IMR-90 (cell line): ENCODE data around the gene PGA3. TPM values are rescaled to one million over a fixed set of nuclear protein-coding genes. Genes with fewer than 3 reads are reported as not detected.

Source experiments
- ATAC-seq: fragments of 200-7000 bp; cut with Tn5 transposase; 2 replicates; pipeline ENCODE4 v1.9.1; 2020; ENCODE audit warnings: low read depth, mild to moderate bottlenecking, moderate library complexity
- BruUV-seq: library from RNA; stranded (reverse); fragments of 400-500 nt; replicated peaks from 2 replicates; lab custom pipeline; 2021; lab: Mats Ljungman, UMichigan
- CTCF ChIA-PET: fragments of 300-600 bp; formaldehyde crosslinking; extraction: SDS; loops from one replicate; lab custom pipeline; 2021; ENCODE audit warnings: antibody characterized with exemption; lab: Yijun Ruan, JAX
- POLR2A ChIA-PET: fragments of 300-600 bp; sonication (Branson Sonifier 250); formaldehyde crosslinking; loops from one replicate; lab custom pipeline; 2022; ENCODE audit warnings: antibody characterized with exemption; ENCODE audit not compliant: unreplicated experiment; lab: Charles Lee
- DNase-seq: peaks from one replicate; pipeline ENCODE4 v3.0.0; 2013
- H2AFZ ChIP-seq: replicated peaks from 2 replicates; pipeline ENCODE3; 2013; ENCODE audit warnings: low read length, mild to moderate bottlenecking; ENCODE audit not compliant: poor library complexity
- H2AK5ac ChIP-seq: 2 replicates; pipeline ENCODE4 v1.6.1; 2013; ENCODE audit warnings: low read depth, low read length, inconsistent platforms
- H2AK9ac ChIP-seq: replicated peaks from 2 replicates; pipeline ENCODE3; 2013; ENCODE audit warnings: mild to moderate bottlenecking, low read depth, low read length, moderate library complexity; ENCODE audit not compliant: poor library complexity
- H2BK120ac ChIP-seq: 2 replicates; pipeline ENCODE4 v1.6.1; 2013; ENCODE audit warnings: low read depth, low read length, inconsistent platforms
- H2BK15ac ChIP-seq: 3 replicates; pipeline ENCODE4 v1.6.1; 2013; ENCODE audit warnings: low read depth, low read length, inconsistent platforms
- H2BK20ac ChIP-seq: 2 replicates; pipeline ENCODE4 v1.6.1; 2013; ENCODE audit warnings: low read depth, mild to moderate bottlenecking, inconsistent platforms, low read length, moderate library complexity
- H2BK5ac ChIP-seq: 2 replicates; pipeline ENCODE4 v1.6.1; 2013; ENCODE audit warnings: mild to moderate bottlenecking, low read depth, low read length, inconsistent platforms; ENCODE audit not compliant: poor library complexity, severe bottlenecking
- H3K14ac ChIP-seq: replicated peaks from 2 replicates; pipeline ENCODE4 v1.6.1; 2013; ENCODE audit warnings: low read depth, low read length, inconsistent platforms
- H3K18ac ChIP-seq: 2 replicates; pipeline ENCODE4 v1.6.1; 2013; ENCODE audit warnings: low read depth, low read length, control low read depth
- H3K23ac ChIP-seq: 2 replicates; pipeline ENCODE4 v1.6.1; 2013; ENCODE audit warnings: low read depth, low read length, inconsistent platforms
- H3K27ac ChIP-seq: 2 replicates; pipeline ENCODE4 v1.5.1; 2013; ENCODE audit warnings: mild to moderate bottlenecking, control low read depth, low read length; ENCODE audit not compliant: insufficient read depth
- H3K27me3 ChIP-seq: 2 replicates; pipeline ENCODE4 v1.6.1; 2013; ENCODE audit warnings: low read length; ENCODE audit not compliant: control insufficient read depth, insufficient read depth
- H3K36me3 ChIP-seq: 2 replicates; pipeline ENCODE4 v1.6.1; 2013; ENCODE audit warnings: low read length, mixed read lengths; ENCODE audit not compliant: control insufficient read depth, insufficient read depth
- H3K4ac ChIP-seq: 2 replicates; pipeline ENCODE4 v1.6.1; 2013; ENCODE audit warnings: low read depth, low read length, inconsistent platforms
- H3K4me1 ChIP-seq: 2 replicates; pipeline ENCODE4 v1.6.1; 2013; ENCODE audit warnings: low read length, mixed read lengths; ENCODE audit not compliant: control insufficient read depth, insufficient read depth
- H3K4me2 ChIP-seq: 2 replicates; pipeline ENCODE4 v1.6.1; 2013; ENCODE audit warnings: low read depth, mild to moderate bottlenecking, control low read depth, low read length, moderate library complexity
- H3K4me3 ChIP-seq: 2 replicates; pipeline ENCODE4 v1.5.1; 2013; ENCODE audit warnings: low read depth, mild to moderate bottlenecking, control low read depth, low read length, moderate library complexity; ENCODE audit not compliant: insufficient read depth
- H3K56ac ChIP-seq: 2 replicates; pipeline ENCODE4 v1.6.1; 2013; ENCODE audit warnings: low read length, inconsistent platforms; ENCODE audit not compliant: insufficient read depth; ENCODE audit errors: extremely low read depth
- H3K79me1 ChIP-seq, 2 experiments: 2 replicates each; pipeline ENCODE4 v1.6.1; 2013; ENCODE audit warnings: low read length in 2 of 2, inconsistent platforms in 1 of 2, low read depth in 1 of 2
- H3K9ac ChIP-seq: 2 replicates; pipeline ENCODE4 v1.6.1; 2013; ENCODE audit warnings: low read depth, low read length, control low read depth
- H3K9me1 ChIP-seq: 2 replicates; pipeline ENCODE4 v1.6.1; 2013; ENCODE audit warnings: low read length, inconsistent platforms; ENCODE audit not compliant: insufficient read depth
- H3K9me3 ChIP-seq: 2 replicates; pipeline ENCODE4 v1.6.1; 2013; ENCODE audit warnings: low read length; ENCODE audit not compliant: control insufficient read depth, insufficient read depth
- H4K20me1 ChIP-seq: 2 replicates; pipeline ENCODE4 v1.6.1; 2013; ENCODE audit warnings: low read length, inconsistent platforms; ENCODE audit not compliant: insufficient read depth
- H4K5ac ChIP-seq: 2 replicates; pipeline ENCODE4 v1.6.1; 2013; ENCODE audit warnings: mild to moderate bottlenecking, low read depth, low read length, control low read depth
- H4K8ac ChIP-seq, 2 experiments: 2 replicates each; pipeline ENCODE4 v1.6.1; 2013; ENCODE audit warnings: low read depth in 2 of 2, low read length in 2 of 2, control low read depth in 1 of 2, inconsistent platforms in 1 of 2
- H4K91ac ChIP-seq: 2 replicates; pipeline ENCODE4 v1.6.1; 2013; ENCODE audit warnings: low read depth, low read length, inconsistent platforms; ENCODE audit not compliant: insufficient read depth
- BHLHE40 ChIP-seq: fragments of 150-350 bp; IDR thresholded peaks from 2 replicates; pipeline ENCODE4 v1.6.1; 2016; ENCODE audit warnings: mild to moderate bottlenecking, low read depth, low read length
- CEBPB ChIP-seq: IDR thresholded peaks from 2 replicates; pipeline ENCODE4 v1.6.1; 2012; ENCODE audit warnings: low read depth, low read length, improper control_type of control experiment
- MAFK ChIP-seq: IDR thresholded peaks from 2 replicates; pipeline ENCODE4 v1.6.1; 2012; ENCODE audit warnings: low read depth, low read length, improper control_type of control experiment
- WGBS, 2 experiments: methylation state at CpG; one replicate each; pipeline versions ENCODE4 v1.1.5 to v1.1.7; 2013; ENCODE audit warnings: missing lambda C conversion rate in 2 of 2; ENCODE audit not compliant: insufficient read length in 1 of 2; ENCODE audit errors: extremely low coverage in 2 of 2; 5-methylcytosine and 5-hydroxymethylcytosine counted together
- dilution Hi-C: fragments of 300-500 bp; cut with HindIII; formaldehyde crosslinking; loops from one replicate; pipeline ENCODE4 v1.14.3; 2018; ENCODE audit warnings: low sequenced_read_pairs; ENCODE audit not compliant: unreplicated experiment
- in situ Hi-C: fragments of 300-500 bp; cut with MboI; formaldehyde crosslinking; loops from 3 replicates; pipeline ENCODE4 v1.14.3; 2019; ENCODE audit warnings: low sequenced_read_pairs, inconsistent platforms, mixed read lengths
- intact Hi-C: fragments of 100-400 bp; cut with micrococcal nuclease; formaldehyde crosslinking; loops from 2 replicates; pipeline ENCODE4 v1.10.0; 2022
- polyA plus RNA-seq, 3 experiments: library from polyadenylated mRNA; depleted of rRNA; stranded (reverse); fragments of >200 nt; gene quantifications; 2 replicates each; pipeline ENCODE4 v1.2.3, GENCODE V29; 2012; ENCODE audit warnings: low replicate concordance in 1 of 3
- total RNA-seq: library from RNA; depleted of rRNA; stranded (reverse); fragments of >200 nt; gene quantifications from 2 replicates; pipeline ENCODE4 v1.2.3, GENCODE V29; 2012

Gene PGA3
- total and polyA plus RNA-seq, 2 of the 4 experiments (the other 2 are of a cell fraction): 0.18 TPM; not detected in 1

GRCh38 chr11:61172356-61172755 lies 31.0 kb upstream of the PGA3 start:
- no TSS peak for BruUV-seq
- H3K14ac ChIP-seq: no peak overlapping the region
- no peak overlapping the region for H3K4me3 ChIP-seq
- H2BK120ac ChIP-seq: no peak overlapping the region
- no peak for TF ChIP-seq MAFK
- TF ChIP-seq BHLHE40: no peak
- TF ChIP-seq CEBPB: no peak
- H3K56ac ChIP-seq: no peak overlapping the region
- no peaks in the 10 kb centered on the region for H4K20me1 ChIP-seq
- whole genome bisulfite sequencing, 2 experiments: 66% methylated on average over 2 of the region's 5 CpGs; no CpG with 5 or more reads in 1 of the 2 experiments
- no peak overlapping the region for H4K5ac ChIP-seq
- no peaks in the 10 kb centered on the region for H3K36me3 ChIP-seq
- no peaks in the 10 kb centered on the region for H3K79me1 ChIP-seq
- H3K4ac ChIP-seq: no peak overlapping the region
- no peak overlapping the region for H2AFZ ChIP-seq
- intact Hi-C loops: loop anchor here (5.0 kb wide), 2 partner anchors 265 to 340 kb away; partner anchors contain the start of gene PRPF19
- no peak overlapping the region for H3K4me2 ChIP-seq
- H4K91ac ChIP-seq: no peak overlapping the region
- no peak overlapping the region for H3K27ac ChIP-seq
- ATAC-seq (no peak), DNase-seq (no peak)
- H4K8ac ChIP-seq: no peak overlapping the region
- H2AK9ac ChIP-seq: no peak overlapping the region
- H3K9me3 ChIP-seq: no peaks in the 10 kb centered on the region; the same call in none of the 2 replicates
- peaks cover 56% of the 10 kb centered on the region for H3K27me3 ChIP-seq
- H2BK20ac ChIP-seq: no peak overlapping the region
- no peak overlapping the region for H2BK5ac ChIP-seq
- H3K9ac ChIP-seq: no peak overlapping the region
- no peaks in the 10 kb centered on the region for H3K4me1 ChIP-seq
- in situ Hi-C loops: no loop called here
- no peak overlapping the region for H3K18ac ChIP-seq
- no peak overlapping the region for H2BK15ac ChIP-seq
- no peak overlapping the region for H2AK5ac ChIP-seq
- ChIA-PET CTCF (no interaction called here), POLR2A (no interaction called here)
- H3K23ac ChIP-seq: no peak overlapping the region
- H3K9me1 ChIP-seq: no peaks in the 10 kb centered on the region
- dilution Hi-C loops: no loop called here
